AG04449 (cell line): ENCODE data around the gene RBFOX2.
"Not testable (repeated sequence)": the region's sequence is repeated elsewhere in the genome, so short reads cannot be mapped to it uniquely, and the experiment has no call there.

ENCODE experiments used
- CTCF ChIA-PET: fragments of 350-600 bp; formaldehyde crosslinking; extraction: SDS; loops from one replicate; lab custom pipeline; 2021; ENCODE audit warnings: antibody characterized with exemption; lab: Yijun Ruan, JAX
- POLR2A ChIA-PET: fragments of 400-600, 350-600 bp; formaldehyde crosslinking; extraction: SDS; loops from one replicate; lab custom pipeline; 2020; ENCODE audit warnings: antibody characterized with exemption, inconsistent platforms; lab: Yijun Ruan, JAX
- DNase-seq: peaks from one replicate; pipeline ENCODE4 v3.0.0-alpha.2; 2010; ENCODE audit warnings: low read depth, low spot score
- H3K4me3 ChIP-seq: 2 replicates; pipeline ENCODE4 v1.5.1; 2011; ENCODE audit warnings: low read depth, mild to moderate bottlenecking, control low read depth, low read length
- TF ChIP-seq, protein P1 (sequence below): IDR thresholded peaks from one replicate; pipeline ENCODE4 v1.5.1; 2011; ENCODE audit warnings: mild to moderate bottlenecking, moderate library complexity, low read length, control low read depth, inconsistent platforms; ENCODE audit not compliant: insufficient read depth; ENCODE audit errors: missing control alignments

The RBFOX2 gene

DNA sequence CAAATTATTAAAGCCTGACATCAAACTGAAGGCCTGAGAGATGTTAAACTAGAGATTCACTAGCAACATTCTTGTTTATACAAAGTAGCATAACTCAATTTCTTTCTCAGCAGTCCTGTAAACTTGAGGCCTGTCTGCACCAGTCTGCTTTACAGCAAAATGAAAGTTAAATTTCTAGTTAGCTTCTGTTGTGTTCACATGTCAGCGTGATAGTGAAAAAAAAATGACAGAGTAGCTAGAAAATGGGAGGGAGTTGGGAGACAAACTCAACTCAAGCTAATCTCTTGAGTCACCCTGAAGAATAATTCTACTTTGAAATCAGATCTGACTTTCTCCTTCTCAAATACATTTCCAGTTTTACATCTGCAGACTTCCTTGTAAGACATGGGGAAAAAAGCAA lies 6.5 kb downstream of the RBFOX2 start:
- TF ChIP-seq, protein P1, sequence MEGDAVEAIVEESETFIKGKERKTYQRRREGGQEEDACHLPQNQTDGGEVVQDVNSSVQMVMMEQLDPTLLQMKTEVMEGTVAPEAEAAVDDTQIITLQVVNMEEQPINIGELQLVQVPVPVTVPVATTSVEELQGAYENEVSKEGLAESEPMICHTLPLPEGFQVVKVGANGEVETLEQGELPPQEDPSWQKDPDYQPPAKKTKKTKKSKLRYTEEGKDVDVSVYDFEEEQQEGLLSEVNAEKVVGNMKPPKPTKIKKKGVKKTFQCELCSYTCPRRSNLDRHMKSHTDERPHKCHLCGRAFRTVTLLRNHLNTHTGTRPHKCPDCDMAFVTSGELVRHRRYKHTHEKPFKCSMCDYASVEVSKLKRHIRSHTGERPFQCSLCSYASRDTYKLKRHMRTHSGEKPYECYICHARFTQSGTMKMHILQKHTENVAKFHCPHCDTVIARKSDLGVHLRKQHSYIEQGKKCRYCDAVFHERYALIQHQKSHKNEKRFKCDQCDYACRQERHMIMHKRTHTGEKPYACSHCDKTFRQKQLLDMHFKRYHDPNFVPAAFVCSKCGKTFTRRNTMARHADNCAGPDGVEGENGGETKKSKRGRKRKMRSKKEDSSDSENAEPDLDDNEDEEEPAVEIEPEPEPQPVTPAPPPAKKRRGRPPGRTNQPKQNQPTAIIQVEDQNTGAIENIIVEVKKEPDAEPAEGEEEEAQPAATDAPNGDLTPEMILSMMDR: no peak
- CTCF ChIA-PET: interaction anchor here (0.6 to 2.6 kb wide), 3 partner anchors 34 to 91 kb away, joined by 3 to 9 read pairs (median 9); no protein-coding TSS in a partner anchor
- no peak overlapping the region for H3K4me3 ChIP-seq
- POLR2A ChIA-PET: interaction anchor here (0.5 to 1.6 kb wide), 3 partner anchors 21 to 50 kb away, joined by 3 to 5 read pairs (median 3); no protein-coding TSS in a partner anchor
- no peak for DNase-seq

DNA sequence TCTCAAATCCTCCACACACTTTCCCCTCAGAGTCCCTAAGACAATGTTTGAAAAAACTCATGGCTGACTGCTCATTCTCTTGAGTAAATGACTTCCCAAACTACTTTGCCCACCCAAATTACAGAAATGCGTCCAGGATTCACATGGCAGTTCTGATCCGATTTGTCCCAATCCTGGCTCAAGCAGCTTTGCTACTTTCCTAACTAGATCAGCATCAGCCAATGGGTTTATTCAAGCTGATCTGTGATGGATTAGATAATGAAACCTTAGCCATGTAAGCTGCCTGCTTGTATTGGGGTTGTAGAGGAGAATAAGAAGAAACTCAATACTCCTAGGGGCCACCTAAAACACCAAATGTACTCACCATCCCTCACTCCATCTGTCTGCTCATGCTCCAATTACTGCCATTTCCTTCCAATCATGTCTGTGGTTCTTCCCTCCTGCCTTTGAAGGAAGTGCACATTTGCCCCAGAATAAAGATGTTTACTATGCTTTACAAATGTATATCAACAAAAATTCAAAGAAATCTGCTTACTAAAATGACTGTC lies 6.9 kb downstream of the RBFOX2 start:
- POLR2A ChIA-PET: interaction anchor here (0.7 kb wide), 1 partner anchor 21 kb away, joined by 3 read pairs; no protein-coding TSS in a partner anchor

DNA sequence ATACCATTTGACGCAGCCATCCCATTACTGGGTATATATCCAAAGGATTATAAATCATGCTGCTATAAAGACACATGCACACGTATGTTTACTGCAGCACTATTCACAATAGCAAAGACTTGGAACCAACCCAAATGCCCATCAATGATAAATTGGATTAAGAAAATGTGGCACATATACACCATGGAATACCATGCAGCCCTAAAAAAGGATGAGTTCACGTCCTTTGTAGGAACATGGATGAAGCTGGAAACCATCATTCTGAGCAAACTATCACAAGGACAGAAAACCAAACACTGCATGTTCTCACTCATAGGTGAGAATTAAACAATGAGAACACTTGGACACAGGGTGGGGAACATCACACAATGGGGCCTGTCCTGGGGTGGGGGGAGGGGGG lies 7.8 kb downstream of the RBFOX2 start:
- POLR2A ChIA-PET, CTCF ChIA-PET, H3K4me3 ChIP-seq, DNase-seq: not testable (repeated sequence)

More for the DNA sequence above, 6.9 kb downstream of the RBFOX2 start:
- no peak for DNase-seq
- TF ChIP-seq, protein P1: no peak
- no peak overlapping the region for H3K4me3 ChIP-seq
- CTCF ChIA-PET: interaction anchor here (2.2 kb wide), 1 partner anchor 44 kb away, joined by 9 read pairs; no protein-coding TSS in a partner anchor

DNA sequence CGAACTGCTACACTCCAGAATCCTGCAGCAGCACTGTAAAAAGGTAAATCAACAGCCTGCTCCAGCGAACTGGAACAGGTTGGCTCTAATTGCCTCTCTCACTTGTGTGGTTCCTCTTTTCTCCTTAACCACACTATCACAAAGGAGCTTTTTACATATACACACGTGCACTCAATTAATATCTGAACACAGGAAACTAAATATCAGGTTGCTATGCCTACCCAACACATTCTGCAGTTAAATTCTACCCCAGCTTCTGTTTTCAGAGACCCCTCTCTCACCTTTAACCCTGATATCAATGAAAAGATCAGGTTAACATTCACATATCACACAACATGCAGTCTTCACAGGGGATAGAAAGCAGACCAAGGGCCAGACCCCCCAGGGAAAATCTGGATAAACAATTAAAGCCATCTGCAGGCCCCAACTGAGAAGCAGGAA lies 11.0 kb downstream of the RBFOX2 start:
- TF ChIP-seq, protein P1: no peak
- H3K4me3 ChIP-seq: no peak overlapping the region
- ChIA-PET POLR2A (no interaction called here), CTCF (interaction anchor here (0.6 to 7.3 kb wide), 5 partner anchors 9 to 476 kb away, joined by 4 to 56 read pairs (median 5); no protein-coding TSS in a partner anchor)
- DNase-seq: no peak

DNA sequence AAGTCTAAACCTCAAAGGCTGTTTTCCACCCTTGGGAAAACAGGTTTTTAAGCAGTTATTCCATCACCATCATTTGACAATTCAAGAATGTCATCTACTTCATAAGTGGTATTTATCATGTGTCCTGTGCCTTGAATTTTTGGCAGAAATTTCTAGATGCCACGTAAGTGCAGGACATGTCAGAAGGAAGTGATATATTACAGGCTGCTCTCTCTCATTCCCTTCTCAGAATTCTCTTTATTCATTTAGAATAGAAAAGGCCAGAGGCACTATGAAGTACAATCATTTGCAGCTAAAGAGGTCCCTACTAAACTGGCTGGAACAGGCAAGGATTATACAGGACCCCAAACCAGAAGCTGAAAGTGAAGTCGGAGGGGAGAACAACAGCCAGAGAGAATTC lies 11.9 kb downstream of the RBFOX2 start:
- POLR2A ChIA-PET: no interaction called here
- TF ChIP-seq, protein P1: no peak
- CTCF ChIA-PET: interaction anchor here (1.8 to 7.3 kb wide), 4 partner anchors 10 to 85 kb away, joined by 3 to 56 read pairs (median 6); no protein-coding TSS in a partner anchor
- DNase-seq: no peak
- no peak overlapping the region for H3K4me3 ChIP-seq

DNA sequence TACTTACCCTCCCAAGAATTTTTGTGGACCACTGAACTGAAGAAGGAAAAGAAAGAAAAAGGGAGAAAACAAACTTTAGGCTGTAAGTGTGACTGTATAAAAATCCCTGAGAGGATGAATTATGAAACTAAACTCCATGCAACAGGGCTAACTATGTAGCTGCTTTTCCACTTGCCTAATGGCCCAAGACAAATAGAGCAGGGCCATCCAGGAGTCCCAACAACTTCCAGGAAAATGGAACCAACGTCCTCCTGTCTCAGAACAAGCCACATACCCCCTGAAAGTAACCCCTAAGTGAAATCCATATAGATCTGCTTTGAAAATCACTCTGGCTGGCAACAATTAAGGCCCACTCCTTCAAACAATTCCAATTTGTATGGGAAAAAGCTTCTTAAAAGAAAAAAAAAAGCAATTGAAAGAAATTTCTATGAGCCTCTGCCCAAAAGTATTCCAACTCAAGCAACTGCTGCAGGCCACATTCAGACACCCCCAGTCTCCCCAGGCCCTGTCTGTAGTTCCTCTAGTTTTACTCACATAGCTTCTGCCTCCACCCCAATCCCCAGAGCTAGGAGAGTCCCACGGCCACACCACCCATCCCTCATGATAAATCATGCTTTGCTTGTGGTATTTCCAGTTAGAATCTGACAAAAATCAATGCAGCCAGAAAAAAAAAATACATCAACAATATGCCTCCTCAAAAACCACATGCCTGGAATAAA lies 12.7 kb downstream of the RBFOX2 start:
- TF ChIP-seq, protein P1: no peak
- ChIA-PET CTCF (interaction anchor here (0.9 to 7.3 kb wide), 8 partner anchors 11 to 164 kb away, joined by 3 to 56 read pairs (median 4); partner anchors contain the start of gene RBFOX2), POLR2A (interaction anchor here (0.5 to 1.3 kb wide), 3 partner anchors 8 to 39 kb away, joined by 3 read pairs; no protein-coding TSS in a partner anchor)
- H3K4me3 ChIP-seq: no peak overlapping the region
- DNase-seq: no peak
